ENCODE results near the gene PROSER3. TPM values are rescaled to one million over a fixed set of nuclear protein-coding genes. Genes with fewer than 3 reads are reported as not detected.
A peak's percentile ranks its signal among the peaks of the same experiment; 100 is the strongest.

Gene PROSER3
- total RNA-seq, 1 donor from 2014 or later: 41.7 TPM

DNA sequence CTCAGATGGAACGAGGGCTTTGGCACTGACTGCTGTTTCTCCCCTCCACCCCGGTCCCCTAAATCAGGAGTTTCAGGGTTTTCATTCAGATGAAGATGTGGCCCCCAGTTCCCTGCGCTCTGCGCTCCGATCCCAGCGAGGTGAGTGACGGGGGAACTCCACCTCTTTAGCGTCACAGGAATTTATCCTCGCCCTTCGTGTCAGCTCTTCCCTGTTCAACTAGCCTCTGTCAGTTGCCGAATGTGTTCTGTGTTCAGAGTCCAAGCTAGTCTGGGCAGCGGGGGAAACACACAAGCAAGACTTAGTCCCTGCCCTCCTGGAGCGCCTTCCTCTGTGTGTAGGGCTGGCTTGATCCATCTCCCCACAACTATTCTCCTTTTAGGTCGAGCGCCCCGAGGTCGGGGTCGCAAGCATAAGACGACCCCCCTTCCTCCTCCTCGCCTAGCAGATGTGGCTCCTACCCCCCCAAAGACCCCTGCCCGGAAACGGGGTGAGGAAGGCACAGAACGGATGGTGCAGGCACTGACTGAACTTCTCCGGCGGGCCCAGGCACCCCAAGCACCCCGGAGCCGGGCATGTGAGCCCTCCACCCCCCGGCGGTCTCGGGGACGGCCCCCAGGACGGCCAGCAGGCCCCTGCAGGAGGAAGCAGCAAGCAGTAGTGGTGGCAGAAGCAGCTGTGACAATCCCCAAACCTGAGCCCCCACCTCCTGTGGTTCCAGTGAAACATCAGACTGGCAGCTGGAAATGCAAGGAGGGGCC, 38.4 kb upstream of the PROSER3 start:
- Mint-ChIP-seq H3K36me3 (ENCODE audit: unreplicated experiment) (peaks cover 4% of the 10 kb centered on the region), H3K27ac (ENCODE audit: unreplicated experiment) (peak overlapping the region; percentile 64), H3K4me1 (ENCODE audit: low read depth, unreplicated experiment) (peaks cover 11% of the 10 kb centered on the region), H3K27me3 (ENCODE audit: unreplicated experiment) (peaks cover 7% of the 10 kb centered on the region), H3K9me3 (ENCODE audit: unreplicated experiment) (peaks cover 12% of the 10 kb centered on the region), H3K4me3 (ENCODE audit: unreplicated experiment) (peak overlapping the region; percentile 90)
- DNase-seq: no peak
- TF ChIP-seq, protein P1, sequence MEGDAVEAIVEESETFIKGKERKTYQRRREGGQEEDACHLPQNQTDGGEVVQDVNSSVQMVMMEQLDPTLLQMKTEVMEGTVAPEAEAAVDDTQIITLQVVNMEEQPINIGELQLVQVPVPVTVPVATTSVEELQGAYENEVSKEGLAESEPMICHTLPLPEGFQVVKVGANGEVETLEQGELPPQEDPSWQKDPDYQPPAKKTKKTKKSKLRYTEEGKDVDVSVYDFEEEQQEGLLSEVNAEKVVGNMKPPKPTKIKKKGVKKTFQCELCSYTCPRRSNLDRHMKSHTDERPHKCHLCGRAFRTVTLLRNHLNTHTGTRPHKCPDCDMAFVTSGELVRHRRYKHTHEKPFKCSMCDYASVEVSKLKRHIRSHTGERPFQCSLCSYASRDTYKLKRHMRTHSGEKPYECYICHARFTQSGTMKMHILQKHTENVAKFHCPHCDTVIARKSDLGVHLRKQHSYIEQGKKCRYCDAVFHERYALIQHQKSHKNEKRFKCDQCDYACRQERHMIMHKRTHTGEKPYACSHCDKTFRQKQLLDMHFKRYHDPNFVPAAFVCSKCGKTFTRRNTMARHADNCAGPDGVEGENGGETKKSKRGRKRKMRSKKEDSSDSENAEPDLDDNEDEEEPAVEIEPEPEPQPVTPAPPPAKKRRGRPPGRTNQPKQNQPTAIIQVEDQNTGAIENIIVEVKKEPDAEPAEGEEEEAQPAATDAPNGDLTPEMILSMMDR (IDR thresholded peaks at IDR 0.05; ENCODE audit: partially characterized antibody, unreplicated experiment): no peak

DNA sequence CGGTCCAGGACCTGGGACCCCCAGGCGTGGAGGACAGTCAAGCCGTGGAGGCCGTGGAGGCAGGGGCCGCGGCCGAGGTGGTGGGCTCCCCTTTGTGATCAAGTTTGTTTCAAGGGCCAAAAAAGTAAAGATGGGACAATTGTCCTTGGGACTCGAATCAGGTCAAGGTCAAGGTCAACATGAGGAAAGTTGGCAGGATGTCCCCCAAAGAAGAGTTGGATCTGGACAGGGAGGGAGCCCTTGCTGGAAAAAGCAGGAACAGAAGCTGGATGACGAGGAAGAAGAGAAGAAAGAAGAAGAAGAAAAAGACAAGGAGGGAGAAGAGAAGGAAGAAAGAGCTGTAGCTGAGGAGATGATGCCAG, 37.8 kb upstream of the PROSER3 start:
- TF ChIP-seq, protein P1 (IDR thresholded peaks at IDR 0.05; ENCODE audit: partially characterized antibody, unreplicated experiment): no peak
- peaks cover 7% of the 10 kb centered on the region for H3K27me3 Mint-ChIP-seq (ENCODE audit: unreplicated experiment)
- peak overlapping the region; percentile 68 for H3K4me3 Mint-ChIP-seq (ENCODE audit: unreplicated experiment)
- H3K4me1 Mint-ChIP-seq (ENCODE audit: low read depth, unreplicated experiment): peaks cover 7% of the 10 kb centered on the region
- peak overlapping the region; percentile 62 for H3K27ac Mint-ChIP-seq (ENCODE audit: unreplicated experiment)
- H3K36me3 Mint-ChIP-seq (ENCODE audit: unreplicated experiment): peaks cover 4% of the 10 kb centered on the region
- H3K9me3 Mint-ChIP-seq (ENCODE audit: unreplicated experiment): peaks cover 12% of the 10 kb centered on the region
- no peak for DNase-seq

- peaks cover 7% of the 10 kb centered on the region for H3K27me3 Mint-ChIP-seq (ENCODE audit: unreplicated experiment)
- H3K27ac Mint-ChIP-seq (ENCODE audit: unreplicated experiment): no peak overlapping the region
- H3K36me3 Mint-ChIP-seq (ENCODE audit: unreplicated experiment): peaks cover 4% of the 10 kb centered on the region
Observed at GRCh38 chr19:35720648-35721047, 37.3 kb upstream of the PROSER3 start.

DNA sequence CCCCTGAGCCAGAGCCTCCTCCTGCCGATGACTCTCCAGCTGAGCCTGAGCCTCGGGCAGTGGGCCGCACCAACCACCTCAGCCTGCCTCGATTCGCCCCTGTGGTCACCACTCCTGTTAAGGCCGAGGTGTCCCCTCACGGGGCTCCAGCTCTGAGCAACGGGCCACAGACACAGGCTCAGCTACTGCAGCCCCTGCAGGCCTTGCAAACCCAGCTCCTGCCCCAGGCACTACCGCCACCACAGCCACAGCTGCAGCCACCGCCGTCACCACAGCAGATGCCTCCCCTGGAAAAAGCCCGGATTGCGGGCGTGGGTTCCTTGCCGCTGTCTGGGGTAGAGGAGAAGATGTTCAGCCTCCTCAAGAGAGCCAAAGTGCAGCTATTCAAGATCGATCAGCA, 36.6 kb upstream of the PROSER3 start:
- DNase-seq: no peak
- Mint-ChIP-seq H3K9me3 (ENCODE audit: unreplicated experiment) (peaks cover 12% of the 10 kb centered on the region), H3K27me3 (ENCODE audit: unreplicated experiment) (peaks cover 7% of the 10 kb centered on the region), H3K27ac (ENCODE audit: unreplicated experiment) (no peak overlapping the region), H3K36me3 (ENCODE audit: unreplicated experiment) (peaks cover 4% of the 10 kb centered on the region), H3K4me3 (ENCODE audit: unreplicated experiment) (no peak overlapping the region), H3K4me1 (ENCODE audit: low read depth, unreplicated experiment) (peaks cover 5% of the 10 kb centered on the region)
- TF ChIP-seq, protein P1 (IDR thresholded peaks at IDR 0.05; ENCODE audit: partially characterized antibody, unreplicated experiment): no peak

More at GRCh38 chr19:35720648-35721047, 37.3 kb upstream of the PROSER3 start:
- peaks cover 12% of the 10 kb centered on the region for H3K9me3 Mint-ChIP-seq (ENCODE audit: unreplicated experiment)
- TF ChIP-seq, protein P1 (IDR thresholded peaks at IDR 0.05; ENCODE audit: partially characterized antibody, unreplicated experiment): no peak
- H3K4me3 Mint-ChIP-seq (ENCODE audit: unreplicated experiment): no peak overlapping the region
- H3K4me1 Mint-ChIP-seq (ENCODE audit: low read depth, unreplicated experiment): peaks cover 7% of the 10 kb centered on the region
- DNase-seq: no peak

GRCh38 chr19:35722461-35722860, 35.5 kb upstream of the PROSER3 start:
- Mint-ChIP-seq H3K4me3 (ENCODE audit: unreplicated experiment) (no peak overlapping the region), H3K27ac (ENCODE audit: unreplicated experiment) (no peak overlapping the region), H3K4me1 (ENCODE audit: low read depth, unreplicated experiment) (peaks cover 5% of the 10 kb centered on the region), H3K27me3 (ENCODE audit: unreplicated experiment) (peaks cover 6% of the 10 kb centered on the region), H3K9me3 (ENCODE audit: unreplicated experiment) (peaks cover 8% of the 10 kb centered on the region), H3K36me3 (ENCODE audit: unreplicated experiment) (peaks cover 4% of the 10 kb centered on the region)
- TF ChIP-seq, protein P1 (IDR thresholded peaks at IDR 0.05; ENCODE audit: partially characterized antibody, unreplicated experiment): no peak
- no peak for DNase-seq

All from glutamatergic neuron (in vitro differentiated cells).